IMR-90 (cell line): ENCODE results near the gene HOXA5. TPM values are rescaled to one million over a fixed set of nuclear protein-coding genes. Genes with fewer than 3 reads are reported as not detected.

Experiments used
- ATAC-seq: fragments of 200-7000 bp; cut with Tn5 transposase; 2 replicates; pipeline ENCODE4 v1.9.1; 2020; ENCODE audit warnings: low read depth, mild to moderate bottlenecking, moderate library complexity
- BruUV-seq: library from RNA; stranded (reverse); fragments of 400-500 nt; replicated peaks from 2 replicates; lab custom pipeline; 2021; lab: Mats Ljungman, UMichigan
- CTCF ChIA-PET: fragments of 300-600 bp; formaldehyde crosslinking; extraction: SDS; loops from one replicate; lab custom pipeline; 2021; ENCODE audit warnings: antibody characterized with exemption; lab: Yijun Ruan, JAX
- POLR2A ChIA-PET: fragments of 300-600 bp; sonication (Branson Sonifier 250); formaldehyde crosslinking; loops from one replicate; lab custom pipeline; 2022; ENCODE audit warnings: antibody characterized with exemption; ENCODE audit not compliant: unreplicated experiment; lab: Charles Lee
- DNase-seq: peaks from one replicate; pipeline ENCODE4 v3.0.0; 2013
- H2AFZ ChIP-seq: replicated peaks from 2 replicates; pipeline ENCODE3; 2013; ENCODE audit warnings: low read length, mild to moderate bottlenecking; ENCODE audit not compliant: poor library complexity
- H2AK5ac ChIP-seq: 2 replicates; pipeline ENCODE4 v1.6.1; 2013; ENCODE audit warnings: low read depth, low read length, inconsistent platforms
- H2AK9ac ChIP-seq: replicated peaks from 2 replicates; pipeline ENCODE3; 2013; ENCODE audit warnings: mild to moderate bottlenecking, low read depth, low read length, moderate library complexity; ENCODE audit not compliant: poor library complexity
- H2BK120ac ChIP-seq: 2 replicates; pipeline ENCODE4 v1.6.1; 2013; ENCODE audit warnings: low read depth, low read length, inconsistent platforms
- H2BK15ac ChIP-seq: 3 replicates; pipeline ENCODE4 v1.6.1; 2013; ENCODE audit warnings: low read depth, low read length, inconsistent platforms
- H2BK20ac ChIP-seq: 2 replicates; pipeline ENCODE4 v1.6.1; 2013; ENCODE audit warnings: low read depth, mild to moderate bottlenecking, inconsistent platforms, low read length, moderate library complexity
- H2BK5ac ChIP-seq: 2 replicates; pipeline ENCODE4 v1.6.1; 2013; ENCODE audit warnings: mild to moderate bottlenecking, low read depth, low read length, inconsistent platforms; ENCODE audit not compliant: poor library complexity, severe bottlenecking
- H3K14ac ChIP-seq: replicated peaks from 2 replicates; pipeline ENCODE4 v1.6.1; 2013; ENCODE audit warnings: low read depth, low read length, inconsistent platforms
- H3K18ac ChIP-seq: 2 replicates; pipeline ENCODE4 v1.6.1; 2013; ENCODE audit warnings: low read depth, low read length, control low read depth
- H3K23ac ChIP-seq: 2 replicates; pipeline ENCODE4 v1.6.1; 2013; ENCODE audit warnings: low read depth, low read length, inconsistent platforms
- H3K27ac ChIP-seq: 2 replicates; pipeline ENCODE4 v1.5.1; 2013; ENCODE audit warnings: mild to moderate bottlenecking, control low read depth, low read length; ENCODE audit not compliant: insufficient read depth
- H3K27me3 ChIP-seq: 2 replicates; pipeline ENCODE4 v1.6.1; 2013; ENCODE audit warnings: low read length; ENCODE audit not compliant: control insufficient read depth, insufficient read depth
- H3K36me3 ChIP-seq: 2 replicates; pipeline ENCODE4 v1.6.1; 2013; ENCODE audit warnings: low read length, mixed read lengths; ENCODE audit not compliant: control insufficient read depth, insufficient read depth
- H3K4ac ChIP-seq: 2 replicates; pipeline ENCODE4 v1.6.1; 2013; ENCODE audit warnings: low read depth, low read length, inconsistent platforms
- H3K4me1 ChIP-seq: 2 replicates; pipeline ENCODE4 v1.6.1; 2013; ENCODE audit warnings: low read length, mixed read lengths; ENCODE audit not compliant: control insufficient read depth, insufficient read depth
- H3K4me2 ChIP-seq: 2 replicates; pipeline ENCODE4 v1.6.1; 2013; ENCODE audit warnings: low read depth, mild to moderate bottlenecking, control low read depth, low read length, moderate library complexity
- H3K4me3 ChIP-seq: 2 replicates; pipeline ENCODE4 v1.5.1; 2013; ENCODE audit warnings: low read depth, mild to moderate bottlenecking, control low read depth, low read length, moderate library complexity; ENCODE audit not compliant: insufficient read depth
- H3K56ac ChIP-seq: 2 replicates; pipeline ENCODE4 v1.6.1; 2013; ENCODE audit warnings: low read length, inconsistent platforms; ENCODE audit not compliant: insufficient read depth; ENCODE audit errors: extremely low read depth
- H3K79me1 ChIP-seq, 2 experiments: 2 replicates each; pipeline ENCODE4 v1.6.1; 2013; ENCODE audit warnings: low read length in 2 of 2, inconsistent platforms in 1 of 2, low read depth in 1 of 2
- H3K9ac ChIP-seq: 2 replicates; pipeline ENCODE4 v1.6.1; 2013; ENCODE audit warnings: low read depth, low read length, control low read depth
- H3K9me1 ChIP-seq: 2 replicates; pipeline ENCODE4 v1.6.1; 2013; ENCODE audit warnings: low read length, inconsistent platforms; ENCODE audit not compliant: insufficient read depth
- H3K9me3 ChIP-seq: 2 replicates; pipeline ENCODE4 v1.6.1; 2013; ENCODE audit warnings: low read length; ENCODE audit not compliant: control insufficient read depth, insufficient read depth
- H4K20me1 ChIP-seq: 2 replicates; pipeline ENCODE4 v1.6.1; 2013; ENCODE audit warnings: low read length, inconsistent platforms; ENCODE audit not compliant: insufficient read depth
- H4K5ac ChIP-seq: 2 replicates; pipeline ENCODE4 v1.6.1; 2013; ENCODE audit warnings: mild to moderate bottlenecking, low read depth, low read length, control low read depth
- H4K8ac ChIP-seq, 2 experiments: 2 replicates each; pipeline ENCODE4 v1.6.1; 2013; ENCODE audit warnings: low read depth in 2 of 2, low read length in 2 of 2, control low read depth in 1 of 2, inconsistent platforms in 1 of 2
- H4K91ac ChIP-seq: 2 replicates; pipeline ENCODE4 v1.6.1; 2013; ENCODE audit warnings: low read depth, low read length, inconsistent platforms; ENCODE audit not compliant: insufficient read depth
- BHLHE40 ChIP-seq: fragments of 150-350 bp; IDR thresholded peaks from 2 replicates; pipeline ENCODE4 v1.6.1; 2016; ENCODE audit warnings: mild to moderate bottlenecking, low read depth, low read length
- CEBPB ChIP-seq: IDR thresholded peaks from 2 replicates; pipeline ENCODE4 v1.6.1; 2012; ENCODE audit warnings: low read depth, low read length, improper control_type of control experiment
- MAZ ChIP-seq: IDR thresholded peaks from 2 replicates; pipeline ENCODE4 v1.6.1; 2012; ENCODE audit warnings: low read depth, mild to moderate bottlenecking, low read length, improper control_type of control experiment, moderate library complexity, borderline replicate concordance
- MXI1 ChIP-seq: IDR thresholded peaks from 2 replicates; pipeline ENCODE4 v1.6.1; 2012; ENCODE audit warnings: low read depth, mild to moderate bottlenecking, low read length, moderate library complexity, borderline replicate concordance
- NFE2L2 ChIP-seq: fragments of 150-350 bp; IDR thresholded peaks from 2 replicates; pipeline ENCODE4 v1.6.1; 2016; ENCODE audit warnings: low read depth, mild to moderate bottlenecking, low read length
- RAD21 ChIP-seq: IDR thresholded peaks from 2 replicates; pipeline ENCODE4 v1.6.1; 2012; ENCODE audit warnings: low read length, improper control_type of control experiment
- RCOR1 ChIP-seq: IDR thresholded peaks from 2 replicates; pipeline ENCODE4 v1.6.1; 2012; ENCODE audit warnings: mild to moderate bottlenecking, low read length, improper control_type of control experiment; ENCODE audit not compliant: insufficient replicate concordance
- SMC3 ChIP-seq: fragments of 150-350 bp; IDR thresholded peaks from 2 replicates; pipeline ENCODE4 v1.6.1; 2016; ENCODE audit warnings: low read depth, mild to moderate bottlenecking, antibody characterized with exemption, low read length, moderate library complexity
- WGBS, 2 experiments: methylation state at CpG; one replicate each; pipeline versions ENCODE4 v1.1.5 to v1.1.7; 2013; ENCODE audit warnings: missing lambda C conversion rate in 2 of 2; ENCODE audit not compliant: insufficient read length in 1 of 2; ENCODE audit errors: extremely low coverage in 2 of 2; 5-methylcytosine and 5-hydroxymethylcytosine counted together
- dilution Hi-C: fragments of 300-500 bp; cut with HindIII; formaldehyde crosslinking; loops from one replicate; pipeline ENCODE4 v1.14.3; 2018; ENCODE audit warnings: low sequenced_read_pairs; ENCODE audit not compliant: unreplicated experiment
- in situ Hi-C: fragments of 300-500 bp; cut with MboI; formaldehyde crosslinking; loops from 3 replicates; pipeline ENCODE4 v1.14.3; 2019; ENCODE audit warnings: low sequenced_read_pairs, inconsistent platforms, mixed read lengths
- intact Hi-C: fragments of 100-400 bp; cut with micrococcal nuclease; formaldehyde crosslinking; loops from 2 replicates; pipeline ENCODE4 v1.10.0; 2022
- polyA plus RNA-seq, 3 experiments: library from polyadenylated mRNA; depleted of rRNA; stranded (reverse); fragments of >200 nt; gene quantifications; 2 replicates each; pipeline ENCODE4 v1.2.3, GENCODE V29; 2012; ENCODE audit warnings: low replicate concordance in 1 of 3
- total RNA-seq: library from RNA; depleted of rRNA; stranded (reverse); fragments of >200 nt; gene quantifications from 2 replicates; pipeline ENCODE4 v1.2.3, GENCODE V29; 2012
- TF ChIP-seq, protein P1 (sequence below): fragments of 150-350 bp; IDR thresholded peaks from 2 replicates; pipeline ENCODE4 v1.6.1; 2016; ENCODE audit warnings: low read depth, mild to moderate bottlenecking, low read length, moderate library complexity, borderline replicate concordance
- TF ChIP-seq, protein P2 (sequence below): conservative IDR thresholded peaks from 2 replicates; pipeline ENCODE4 v1.5.1; 2012; ENCODE audit warnings: mild to moderate bottlenecking, low read depth, low read length, improper control_type of control experiment

HOXA5 gene
- total and polyA plus RNA-seq, 2 of the 4 experiments (the other 2 are of a cell fraction): 19.9 to 29.4 TPM

DNA sequence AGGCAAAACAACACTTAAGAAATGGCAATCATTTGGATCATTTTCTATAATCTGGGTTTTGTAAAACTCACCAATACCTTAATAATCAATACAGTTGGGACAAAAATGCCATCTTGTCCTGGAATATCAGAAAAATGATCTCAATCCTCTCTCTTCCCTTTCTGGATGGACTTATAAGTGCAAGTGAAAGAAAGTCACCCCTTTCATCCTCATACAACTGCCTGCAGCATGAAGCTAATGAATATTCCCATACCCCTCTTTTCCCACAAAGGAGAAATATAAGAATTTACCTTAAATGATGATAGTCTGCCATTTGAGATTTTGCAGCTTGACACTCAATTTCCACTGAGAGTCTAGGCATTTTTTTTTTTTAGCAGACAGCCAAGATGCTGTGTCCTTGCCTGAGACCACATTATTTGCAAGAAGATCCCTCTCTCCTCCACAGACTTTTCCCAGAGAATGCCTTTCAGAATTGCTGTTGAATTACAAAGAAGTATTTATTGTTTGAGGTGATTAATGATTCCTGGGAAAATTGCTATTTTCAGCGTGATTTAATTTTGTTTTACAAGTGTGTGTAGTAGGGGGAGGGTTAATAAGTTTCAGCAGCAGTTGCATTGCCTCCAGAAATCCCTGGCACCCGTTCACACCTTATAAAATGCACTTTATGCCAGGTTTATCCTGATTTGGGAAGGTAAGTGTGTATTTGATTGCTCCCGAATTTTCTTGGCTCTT is 16.7 kb downstream of the HOXA5 start:
- 0 out of 2 replicates have a peak overlapping the region, but pooled peaks have one; percentile 7 for H3K23ac ChIP-seq
- H3K4me3 ChIP-seq: no peak overlapping the region
- dilution Hi-C loops (no loop called here), in situ Hi-C loops (no loop called here), intact Hi-C loops (no loop called here)
- H2BK120ac ChIP-seq: no peak overlapping the region
- ChIA-PET POLR2A (interaction anchor here (0.7 kb wide), 1 partner anchor 21 kb away, joined by 4 read pairs; no protein-coding TSS in a partner anchor), CTCF (interaction anchor here (1.1 kb wide), 1 partner anchor 25 kb away, joined by 4 read pairs; no protein-coding TSS in a partner anchor)
- H3K27me3 ChIP-seq: no peaks in the 10 kb centered on the region
- H2BK5ac ChIP-seq: no peak overlapping the region
- no TSS peak for BruUV-seq
- peaks cover 7% of the 10 kb centered on the region for H3K9me1 ChIP-seq
- no peak overlapping the region for H2BK20ac ChIP-seq
- H3K27ac ChIP-seq: no peak overlapping the region
- no peak overlapping the region for H3K9ac ChIP-seq
- peaks cover 3% of the 10 kb centered on the region; the same call in 1 of the 2 replicates for H3K36me3 ChIP-seq
- peaks cover 28% of the 10 kb centered on the region for H3K4me1 ChIP-seq
- H3K18ac ChIP-seq: no peak overlapping the region
- H3K4ac ChIP-seq: no peak overlapping the region
- no peak for DNase-seq
- no peak overlapping the region for H2AK5ac ChIP-seq
- H4K8ac ChIP-seq: no peak overlapping the region
- no peak for TF ChIP-seq MXI1
- TF ChIP-seq CEBPB: no peak
- TF ChIP-seq NFE2L2: no peak
- TF ChIP-seq, protein P1, sequence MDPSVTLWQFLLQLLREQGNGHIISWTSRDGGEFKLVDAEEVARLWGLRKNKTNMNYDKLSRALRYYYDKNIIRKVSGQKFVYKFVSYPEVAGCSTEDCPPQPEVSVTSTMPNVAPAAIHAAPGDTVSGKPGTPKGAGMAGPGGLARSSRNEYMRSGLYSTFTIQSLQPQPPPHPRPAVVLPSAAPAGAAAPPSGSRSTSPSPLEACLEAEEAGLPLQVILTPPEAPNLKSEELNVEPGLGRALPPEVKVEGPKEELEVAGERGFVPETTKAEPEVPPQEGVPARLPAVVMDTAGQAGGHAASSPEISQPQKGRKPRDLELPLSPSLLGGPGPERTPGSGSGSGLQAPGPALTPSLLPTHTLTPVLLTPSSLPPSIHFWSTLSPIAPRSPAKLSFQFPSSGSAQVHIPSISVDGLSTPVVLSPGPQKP: no peak
- TF ChIP-seq, protein P2, sequence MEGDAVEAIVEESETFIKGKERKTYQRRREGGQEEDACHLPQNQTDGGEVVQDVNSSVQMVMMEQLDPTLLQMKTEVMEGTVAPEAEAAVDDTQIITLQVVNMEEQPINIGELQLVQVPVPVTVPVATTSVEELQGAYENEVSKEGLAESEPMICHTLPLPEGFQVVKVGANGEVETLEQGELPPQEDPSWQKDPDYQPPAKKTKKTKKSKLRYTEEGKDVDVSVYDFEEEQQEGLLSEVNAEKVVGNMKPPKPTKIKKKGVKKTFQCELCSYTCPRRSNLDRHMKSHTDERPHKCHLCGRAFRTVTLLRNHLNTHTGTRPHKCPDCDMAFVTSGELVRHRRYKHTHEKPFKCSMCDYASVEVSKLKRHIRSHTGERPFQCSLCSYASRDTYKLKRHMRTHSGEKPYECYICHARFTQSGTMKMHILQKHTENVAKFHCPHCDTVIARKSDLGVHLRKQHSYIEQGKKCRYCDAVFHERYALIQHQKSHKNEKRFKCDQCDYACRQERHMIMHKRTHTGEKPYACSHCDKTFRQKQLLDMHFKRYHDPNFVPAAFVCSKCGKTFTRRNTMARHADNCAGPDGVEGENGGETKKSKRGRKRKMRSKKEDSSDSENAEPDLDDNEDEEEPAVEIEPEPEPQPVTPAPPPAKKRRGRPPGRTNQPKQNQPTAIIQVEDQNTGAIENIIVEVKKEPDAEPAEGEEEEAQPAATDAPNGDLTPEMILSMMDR: no peak
- TF ChIP-seq BHLHE40: no peak
- no peak for TF ChIP-seq SMC3
- TF ChIP-seq RAD21: no peak
- no peak for TF ChIP-seq MAZ
- TF ChIP-seq RCOR1: no peak
- H2BK15ac ChIP-seq: no peak overlapping the region
- no peak overlapping the region for H4K91ac ChIP-seq
- WGBS, 2 experiments: no CpG with 5 or more reads among the region's 3 CpGs
- H4K5ac ChIP-seq: no peak overlapping the region
- no peak overlapping the region for H3K14ac ChIP-seq
- no peaks in the 10 kb centered on the region for H3K9me3 ChIP-seq
- H3K56ac ChIP-seq: no peak overlapping the region
- no peak overlapping the region for H3K4me2 ChIP-seq
- H3K79me1 ChIP-seq: peaks cover 20 to 50% of the 10 kb centered on the region in 2 experiments
- no peak overlapping the region for H2AK9ac ChIP-seq
- H2AFZ ChIP-seq: no peak overlapping the region
- no peak for ATAC-seq
- no peaks in the 10 kb centered on the region for H4K20me1 ChIP-seq
